ENCODE results near the gene MMRN2. TPM values are rescaled to one million over a fixed set of nuclear protein-coding genes. Genes with fewer than 3 reads are reported as not detected.

Gene MMRN2
- total RNA-seq, 4 donors from 2014 or later: 23.0 to 45.1 (median 28.4) TPM

DNA sequence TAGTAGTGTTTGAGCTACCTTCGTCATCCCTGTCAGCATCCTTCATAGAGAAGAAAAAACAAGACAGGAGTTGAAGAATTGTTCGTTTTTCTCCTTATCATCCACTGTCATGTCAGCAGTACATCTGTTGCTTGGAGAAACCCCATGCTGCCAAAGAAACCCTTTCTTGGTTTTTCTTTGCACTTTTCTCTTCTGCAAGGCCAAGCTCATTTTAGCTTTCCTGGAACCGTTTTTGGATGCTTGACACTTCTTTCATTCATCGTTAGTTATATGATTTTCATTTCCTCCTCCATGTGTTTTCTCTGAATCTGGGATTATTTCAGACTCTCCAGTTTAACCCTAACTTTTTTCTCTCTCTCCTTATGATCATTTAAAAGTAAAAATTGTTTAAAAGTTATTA is 58.9 kb downstream of the MMRN2 start:
- Histone ChIP-seq H3K27ac (peak overlapping the region in 2 of 3 donors; percentile 13 to 35), H3K4me1 (peaks cover 0 to 25% of the 10 kb centered on the region in 2 donors), H3K4me3 (replicated peaks in 1 of 3) (no peak overlapping the region), H3K9me3 (no peaks in the 10 kb centered on the region), H3K36me3 (no peaks in the 10 kb centered on the region), H3K27me3 (no peaks in the 10 kb centered on the region)
- DNase-seq: no peak
- intact Hi-C loops (cut with DNase I): loop anchor here (5.0 kb wide), 2 partner anchors 191 to 211 kb away; no protein-coding TSS in a partner anchor
- 74 to 81% methylated on average over 4 of the region's 4 CpGs for WGBS, 2 donors
- TF ChIP-seq, protein P1, sequence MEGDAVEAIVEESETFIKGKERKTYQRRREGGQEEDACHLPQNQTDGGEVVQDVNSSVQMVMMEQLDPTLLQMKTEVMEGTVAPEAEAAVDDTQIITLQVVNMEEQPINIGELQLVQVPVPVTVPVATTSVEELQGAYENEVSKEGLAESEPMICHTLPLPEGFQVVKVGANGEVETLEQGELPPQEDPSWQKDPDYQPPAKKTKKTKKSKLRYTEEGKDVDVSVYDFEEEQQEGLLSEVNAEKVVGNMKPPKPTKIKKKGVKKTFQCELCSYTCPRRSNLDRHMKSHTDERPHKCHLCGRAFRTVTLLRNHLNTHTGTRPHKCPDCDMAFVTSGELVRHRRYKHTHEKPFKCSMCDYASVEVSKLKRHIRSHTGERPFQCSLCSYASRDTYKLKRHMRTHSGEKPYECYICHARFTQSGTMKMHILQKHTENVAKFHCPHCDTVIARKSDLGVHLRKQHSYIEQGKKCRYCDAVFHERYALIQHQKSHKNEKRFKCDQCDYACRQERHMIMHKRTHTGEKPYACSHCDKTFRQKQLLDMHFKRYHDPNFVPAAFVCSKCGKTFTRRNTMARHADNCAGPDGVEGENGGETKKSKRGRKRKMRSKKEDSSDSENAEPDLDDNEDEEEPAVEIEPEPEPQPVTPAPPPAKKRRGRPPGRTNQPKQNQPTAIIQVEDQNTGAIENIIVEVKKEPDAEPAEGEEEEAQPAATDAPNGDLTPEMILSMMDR (IDR thresholded peaks at IDR 0.05): no peak
- no peak for TF ChIP-seq POLR2A (IDR thresholded peaks at IDR 0.05)

DNA sequence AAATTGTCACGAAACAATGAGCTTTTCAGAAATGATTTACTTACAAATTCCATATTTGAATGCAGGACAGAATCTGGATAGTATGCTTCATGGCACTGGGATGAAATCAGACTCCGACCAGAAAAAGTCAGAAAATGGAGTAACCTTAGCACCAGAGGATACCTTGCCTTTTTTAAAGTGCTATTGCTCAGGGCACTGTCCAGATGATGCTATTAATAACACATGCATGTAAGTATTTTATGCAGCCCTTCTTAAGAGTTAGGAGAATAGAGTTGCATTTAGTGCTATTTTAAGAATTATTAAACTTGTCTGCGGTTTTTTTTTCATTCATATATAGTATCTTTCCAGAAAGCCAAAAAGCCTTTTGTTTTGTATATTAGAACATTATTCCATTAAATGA is 67.4 kb downstream of the MMRN2 start:
- WGBS, 2 donors: 72 to 89% methylated on average over 3 of the region's 3 CpGs

DNA sequence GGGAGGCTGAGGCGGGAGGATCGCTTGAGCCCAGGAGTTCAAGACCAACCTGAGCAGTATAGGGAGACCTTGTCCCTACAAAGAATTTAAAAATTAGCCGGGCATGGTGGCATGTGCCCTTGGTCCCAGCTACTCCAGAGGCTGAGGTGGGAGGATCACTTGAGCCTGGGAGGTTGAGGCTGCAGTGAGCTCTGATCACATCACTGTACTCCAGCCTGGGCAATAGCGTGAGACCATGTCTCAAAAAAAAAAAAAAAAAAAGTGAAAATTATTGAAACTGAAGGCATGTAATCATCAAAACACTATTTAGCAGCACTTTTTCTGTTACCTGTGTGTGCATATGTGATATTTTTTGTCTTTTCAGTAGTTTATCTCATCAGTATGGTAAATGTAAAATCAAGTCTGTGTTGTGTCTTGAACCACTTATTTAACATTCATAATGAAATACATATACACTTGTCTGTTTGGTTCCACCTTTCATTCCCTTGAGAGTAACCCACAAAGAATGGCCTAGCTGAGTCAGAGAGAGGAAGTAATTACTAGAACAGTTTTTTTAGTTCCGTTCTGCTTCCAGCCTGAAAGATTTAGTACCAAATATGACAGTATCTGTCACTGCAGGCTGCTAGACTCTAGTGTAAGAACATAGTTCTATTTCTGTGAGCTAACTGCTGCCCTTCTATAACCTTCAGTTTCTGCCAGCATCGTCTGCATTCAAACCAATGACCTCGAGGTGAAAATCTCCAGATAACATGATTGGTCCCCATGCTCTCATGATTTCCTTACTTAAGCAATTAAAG is 68.6 kb downstream of the MMRN2 start:
- H3K27ac ChIP-seq: peak overlapping the region in 1 of 3 donors; percentile 32
- H3K4me3 ChIP-seq (replicated peaks in 1 of 3): no peak overlapping the region
- no peak for DNase-seq
- WGBS, 2 donors: 74 to 79% methylated on average over 7 of the region's 7 CpGs
- H3K27me3 ChIP-seq: no peaks in the 10 kb centered on the region
- TF ChIP-seq, protein P1 (IDR thresholded peaks at IDR 0.05): no peak
- TF ChIP-seq POLR2A (IDR thresholded peaks at IDR 0.05): no peak
- H3K4me1 ChIP-seq: peaks cover 4 to 7% of the 10 kb centered on the region in 2 donors
- no peaks in the 10 kb centered on the region for H3K9me3 ChIP-seq
- intact Hi-C loops (cut with DNase I): no loop called here
- peaks cover 4 to 8% of the 10 kb centered on the region in 2 donors for H3K36me3 ChIP-seq

More for the DNA sequence above, 67.4 kb downstream of the MMRN2 start:
- H3K4me3 ChIP-seq (replicated peaks in 1 of 3): no peak overlapping the region
- H3K9me3 ChIP-seq: no peaks in the 10 kb centered on the region
- H3K27me3 ChIP-seq: no peaks in the 10 kb centered on the region
- intact Hi-C loops (cut with DNase I): no loop called here
- no peak for TF ChIP-seq POLR2A (IDR thresholded peaks at IDR 0.05)
- TF ChIP-seq, protein P1 (IDR thresholded peaks at IDR 0.05): no peak
- peaks cover 4 to 7% of the 10 kb centered on the region in 2 donors for H3K4me1 ChIP-seq
- no peak overlapping the region for H3K27ac ChIP-seq
- H3K36me3 ChIP-seq: peaks cover 4 to 8% of the 10 kb centered on the region in 2 donors
- no peak for DNase-seq

Small RNA genes lying within 50 kb of the gene (small RNA-seq; reads per million reads assigned to genes)
- gene BMS1P3: not detected
- not detected for gene RNU1-19P

Other genes starting within 250 kb of the MMRN2 start
- gene BMPR1A, start 201.0 kb downstream of the MMRN2 start, total RNA-seq: 10 to 100 TPM; 72.7 to 89.5 (median 84.2) TPM
- 10 to 100 TPM; 11.5 to 40.2 (median 23.1) TPM for gene SNCG, start 984 bp upstream of the MMRN2 start, total RNA-seq
- 100 to 1,000 TPM in 3 of 4 donors, 10 to 100 TPM in 1; 66.6 to 208 (median 104) TPM for gene ADIRF, start 10.9 kb upstream of the MMRN2 start, total RNA-seq
- gene FAM25A, start 62.7 kb upstream of the MMRN2 start, total RNA-seq: not detected
- 100 to 1,000 TPM; 154 to 199 (median 157) TPM for gene GLUD1, start 137.2 kb upstream of the MMRN2 start, total RNA-seq
- gene SHLD2, start 137.6 kb upstream of the MMRN2 start, total RNA-seq: 10 to 100 TPM; 60.8 to 71.9 (median 63.6) TPM

All from thyroid gland (tissue), 4 donors.